Smooth muscle cell (in vitro differentiated cells): ENCODE measurements around the gene ZCCHC9. TPM values are rescaled to one million over a fixed set of nuclear protein-coding genes. Genes with fewer than 3 reads are reported as not detected.

ENCODE experiments used
- DNase-seq: peaks from one replicate; lab custom pipeline; 2025; ENCODE audit not compliant: unreplicated experiment; lab: John Stamatoyannopoulos, UW
- H2AFZ ChIP-seq: fragments of 200-600 bp; sonication (generic); 2 replicates; pipeline ENCODE4 v1.6.0; 2016; ENCODE audit warnings: antibody characterized with exemption, low read depth, mild to moderate bottlenecking
- H3F3A ChIP-seq: fragments of 200-600 bp; sonication (generic); 2 replicates; pipeline ENCODE4 v1.6.0; 2017; ENCODE audit warnings: antibody characterized with exemption, low read depth
- H3K27ac ChIP-seq: fragments of 200-600 bp; sonication (generic); 2 replicates; pipeline ENCODE4 v1.5.1; 2016; ENCODE audit warnings: low read depth, mild to moderate bottlenecking
- H3K27me3 ChIP-seq: fragments of 200-600 bp; sonication (generic); 2 replicates; pipeline ENCODE4 v1.6.1; 2016; ENCODE audit warnings: low read depth, mild to moderate bottlenecking
- H3K36me3 ChIP-seq: fragments of 200-600 bp; sonication (generic); 2 replicates; pipeline ENCODE4 v1.5.1; 2016; ENCODE audit warnings: low read depth
- H3K4me1 ChIP-seq: fragments of 200-600 bp; sonication (generic); 2 replicates; pipeline ENCODE4 v1.5.1; 2016; ENCODE audit warnings: low read depth
- H3K4me2 ChIP-seq: fragments of 200-600 bp; sonication (generic); 2 replicates; pipeline ENCODE4 v1.6.0; 2016; ENCODE audit warnings: mild to moderate bottlenecking
- H3K4me3 ChIP-seq: fragments of 200-600 bp; sonication (generic); 2 replicates; pipeline ENCODE4 v1.5.1; 2016; ENCODE audit warnings: mild to moderate bottlenecking
- H3K79me2 ChIP-seq: fragments of 200-600 bp; sonication (generic); 2 replicates; pipeline ENCODE4 v1.6.0; 2016; ENCODE audit warnings: low read depth, mild to moderate bottlenecking
- H3K9ac ChIP-seq: fragments of 200-600 bp; sonication (generic); 2 replicates; pipeline ENCODE4 v1.6.0; 2016; ENCODE audit warnings: low read depth
- H3K9me3 ChIP-seq: fragments of 200-600 bp; sonication (generic); replicated peaks from 2 replicates; pipeline ENCODE4 v1.5.1; 2016; ENCODE audit warnings: low read depth
- H4K20me1 ChIP-seq: fragments of 200-600 bp; sonication (generic); 2 replicates; pipeline ENCODE4 v1.6.0; 2016; ENCODE audit warnings: low read depth
- CTCF ChIP-seq: fragments of 200-600 bp; sonication (generic); IDR thresholded peaks from 2 replicates; pipeline ENCODE4 v1.5.1; 2017; ENCODE audit warnings: borderline replicate concordance, mild to moderate bottlenecking, antibody characterized with exemption; ENCODE audit not compliant: insufficient read depth, poor library complexity, severe bottlenecking
- WGBS: methylation state at CpG from one replicate; pipeline ENCODE4 v1.1.7; 2016; ENCODE audit warnings: low lambda C conversion rate; 5-methylcytosine and 5-hydroxymethylcytosine counted together
- polyA plus RNA-seq: library from polyadenylated mRNA; unstranded; fragments of >200 nt; fragmentation: Nextera tagmentation; extraction: Ambion mirVana; gene quantifications from 2 replicates; pipeline ENCODE4 v1.2.1, GENCODE V29; 2016
- total RNA-seq: library from RNA; depleted of rRNA; stranded (reverse); fragments of >200 nt; gene quantifications from 2 replicates; pipeline ENCODE4 v1.2.3, GENCODE V29; 2014

ZCCHC9 gene
- total and polyA plus RNA-seq, 2 experiments from 2014 or later, result 33.9 to 53.0 TPM

- H3K27me3 ChIP-seq, result no peaks in the 10 kb centered on the region
- 96% methylated on average over 1 of the region's 1 CpG for WGBS
- DNase-seq, result no peak
- no peaks in the 10 kb centered on the region for H3K4me1 ChIP-seq
- H3K4me3 ChIP-seq, result no peak overlapping the region
- H3K9me3 ChIP-seq, result no peaks in the 10 kb centered on the region
- H4K20me1 ChIP-seq, result peaks cover 7% of the 10 kb centered on the region
- H3K36me3 ChIP-seq, result no peaks in the 10 kb centered on the region
- H3F3A ChIP-seq, result no peaks in the 10 kb centered on the region
- no peak overlapping the region for H2AFZ ChIP-seq
- peaks cover 11% of the 10 kb centered on the region for H3K79me2 ChIP-seq
- no peak overlapping the region for H3K4me2 ChIP-seq
- H3K27ac ChIP-seq, result no peak overlapping the region
- TF ChIP-seq CTCF, result no peak
- no peak overlapping the region for H3K9ac ChIP-seq
These were observed 17.4 kb upstream of the ZCCHC9 start for GRCh38 chr5:81283976-81284375.

- Histone ChIP-seq H3K4me1 (no peaks in the 10 kb centered on the region), H3K9me3 (no peaks in the 10 kb centered on the region), H3K4me2 (no peak overlapping the region), H3K9ac (no peak overlapping the region), H4K20me1 (peaks cover 26% of the 10 kb centered on the region), H3K36me3 (no peaks in the 10 kb centered on the region), H3K4me3 (no peak overlapping the region), H3K27ac (no peak overlapping the region), H3K79me2 (peaks cover 32% of the 10 kb centered on the region), H3F3A (no peaks in the 10 kb centered on the region), H2AFZ (no peak overlapping the region), H3K27me3 (no peaks in the 10 kb centered on the region)
- 85% methylated on average over 3 of the region's 3 CpGs for WGBS
- TF ChIP-seq CTCF, result no peak
- no peak for DNase-seq
These were observed 15.2 kb upstream of the ZCCHC9 start for GRCh38 chr5:81286059-81286617.

GRCh38 chr5:81288021-81288433 lies 13.4 kb upstream of the ZCCHC9 start:
- no peaks in the 10 kb centered on the region for H3K36me3 ChIP-seq
- H3K79me2 ChIP-seq, result peaks cover 50% of the 10 kb centered on the region
- no peak for DNase-seq
- no peak overlapping the region for H3K4me3 ChIP-seq
- no peaks in the 10 kb centered on the region for H3K4me1 ChIP-seq
- no peak for TF ChIP-seq CTCF
- H3F3A ChIP-seq, result no peaks in the 10 kb centered on the region
- no peak overlapping the region for H3K9ac ChIP-seq
- WGBS, result 95% methylated on average over 4 of the region's 4 CpGs
- H3K27me3 ChIP-seq, result no peaks in the 10 kb centered on the region
- H3K9me3 ChIP-seq, result no peaks in the 10 kb centered on the region
- H3K4me2 ChIP-seq, result no peak overlapping the region
- H4K20me1 ChIP-seq, result peaks cover 37% of the 10 kb centered on the region
- H2AFZ ChIP-seq, result no peak overlapping the region
- no peak overlapping the region for H3K27ac ChIP-seq

- no peaks in the 10 kb centered on the region for H3K36me3 ChIP-seq
- no peaks in the 10 kb centered on the region for H3K4me1 ChIP-seq
- H3K79me2 ChIP-seq, result peaks cover 70% of the 10 kb centered on the region
- 97% methylated on average over 1 of the region's 1 CpG for WGBS
- H3K4me2 ChIP-seq, result no peak overlapping the region
- no peak for DNase-seq
- H3K9ac ChIP-seq, result no peak overlapping the region
- H3F3A ChIP-seq, result no peaks in the 10 kb centered on the region
- no peak overlapping the region for H2AFZ ChIP-seq
- no peak overlapping the region for H3K4me3 ChIP-seq
- peaks cover 10% of the 10 kb centered on the region for H3K9me3 ChIP-seq
- no peak for TF ChIP-seq CTCF
- H3K27me3 ChIP-seq, result no peaks in the 10 kb centered on the region
- no peak overlapping the region for H3K27ac ChIP-seq
- H4K20me1 ChIP-seq, result peaks cover 34% of the 10 kb centered on the region
These were observed 11.2 kb upstream of the ZCCHC9 start for GRCh38 chr5:81290146-81290545.
